GM12875 (cell line): ENCODE results near the gene GPR150.

Source experiments
- H3K4me3 ChIP-seq: one replicate; pipeline ENCODE4 v1.5.1; 2011; ENCODE audit warnings: low read depth, low read length, control low read depth
- CTCF ChIP-seq: IDR thresholded peaks from 2 replicates; pipeline ENCODE4 v1.5.1; 2011; ENCODE audit warnings: low read depth, mild to moderate bottlenecking, control low read depth, inconsistent platforms, low read length, moderate library complexity, borderline replicate concordance; ENCODE audit not compliant: insufficient read depth

GPR150 gene

GRCh38 chr5:95621839-95622629 lies 2.1 kb downstream of the GPR150 start:
- TF ChIP-seq CTCF, result no peak
- no peak overlapping the region for H3K4me3 ChIP-seq

- no peak overlapping the region for H3K4me3 ChIP-seq
- no peak for TF ChIP-seq CTCF
These were observed 3.8 kb downstream of the GPR150 start for GRCh38 chr5:95623706-95624105.

- no peak overlapping the region for H3K4me3 ChIP-seq
- TF ChIP-seq CTCF, result no peak
These were observed 4.5 kb downstream of the GPR150 start for GRCh38 chr5:95624368-95624767.

GRCh38 chr5:95626701-95627100 lies 6.8 kb downstream of the GPR150 start:
- no peak for TF ChIP-seq CTCF
- no peak overlapping the region for H3K4me3 ChIP-seq

- H3K4me3 ChIP-seq, result no peak overlapping the region
- no peak for TF ChIP-seq CTCF
These were observed 8.3 kb downstream of the GPR150 start for GRCh38 chr5:95627971-95628810.

- H3K4me3 ChIP-seq, result no peak overlapping the region
- no peak for TF ChIP-seq CTCF
These were observed 9.0 kb downstream of the GPR150 start for GRCh38 chr5:95628933-95629332.
